Upper lobe of left lung (tissue), 4 donors: ENCODE results near the gene KRTAP10-10.

Experiments used
- EP300 ChIP-seq, 4 donors: sonication (generic); formaldehyde crosslinking; IDR thresholded peaks; one replicate each; pipeline ENCODE4 v1.5.1; 2017; ENCODE audit warnings: antibody characterized with exemption in 4 of 4, control low read depth in 2 of 4
- POLR2A ChIP-seq, 4 donors: fragments of 450-650 bp; IDR thresholded peaks; one replicate each; pipeline ENCODE4 v1.5.1; 2016 to 2017; ENCODE audit warnings: antibody characterized with exemption in 4 of 4, mild to moderate bottlenecking in 2 of 4
- POLR2AphosphoS5 ChIP-seq, 2 donors: sonication (generic); formaldehyde crosslinking; IDR thresholded peaks; one replicate each; pipeline ENCODE4 v1.5.1; 2017; ENCODE audit warnings: antibody characterized with exemption in 2 of 2
- TF ChIP-seq, protein P1 (sequence below), 6 experiments: fragments of 450-650 bp in 4 of 6; fragments of 200-600 bp in 2 of 6; sonication (generic) in 2 of 6; IDR thresholded peaks; one replicate each; pipeline ENCODE4 v1.5.1; 2016 to 2019; ENCODE audit warnings: antibody characterized with exemption in 6 of 6

DNA sequence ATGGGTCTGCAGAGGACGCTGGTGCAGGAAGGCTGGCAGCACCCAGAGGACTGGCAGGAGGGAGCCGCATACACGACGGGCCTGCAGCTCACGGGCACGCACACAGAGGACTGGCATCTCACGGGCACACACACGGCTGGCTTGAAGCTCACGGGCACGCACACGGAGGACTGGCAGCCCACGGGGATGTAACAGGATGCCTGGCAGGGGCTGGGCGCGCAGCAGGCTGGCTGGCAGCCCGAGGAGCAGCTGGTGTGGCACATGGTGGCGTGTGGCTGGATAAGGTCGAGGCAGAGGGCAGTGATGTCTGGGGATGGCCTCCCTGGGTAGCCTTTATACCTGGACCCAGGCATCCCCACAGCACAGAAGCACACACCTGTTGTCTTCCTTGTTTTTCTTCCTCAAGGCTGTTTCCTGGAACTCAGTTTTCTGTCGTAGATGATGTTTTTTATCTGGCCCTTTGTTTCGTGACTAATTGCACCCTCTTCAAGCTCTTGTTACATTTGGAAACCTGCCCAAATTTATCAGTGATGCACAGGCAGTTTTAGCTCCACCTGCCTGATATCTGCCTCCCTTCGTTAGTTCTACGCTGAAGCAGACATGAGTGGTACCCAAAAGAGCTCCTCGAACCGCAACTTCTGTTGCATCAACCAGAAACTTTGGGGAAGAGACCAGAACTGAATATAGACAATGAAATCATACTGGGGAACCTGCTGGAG, 44.9 kb downstream of the KRTAP10-10 start, which contains the start of gene KRTAP12-1:
- TF ChIP-seq POLR2A (IDR thresholded peaks at IDR 0.05) (no peak), POLR2AphosphoS5 (IDR thresholded peaks at IDR 0.05) (no peak), EP300 (IDR thresholded peaks at IDR 0.05) (no peak)
- TF ChIP-seq, protein P1, sequence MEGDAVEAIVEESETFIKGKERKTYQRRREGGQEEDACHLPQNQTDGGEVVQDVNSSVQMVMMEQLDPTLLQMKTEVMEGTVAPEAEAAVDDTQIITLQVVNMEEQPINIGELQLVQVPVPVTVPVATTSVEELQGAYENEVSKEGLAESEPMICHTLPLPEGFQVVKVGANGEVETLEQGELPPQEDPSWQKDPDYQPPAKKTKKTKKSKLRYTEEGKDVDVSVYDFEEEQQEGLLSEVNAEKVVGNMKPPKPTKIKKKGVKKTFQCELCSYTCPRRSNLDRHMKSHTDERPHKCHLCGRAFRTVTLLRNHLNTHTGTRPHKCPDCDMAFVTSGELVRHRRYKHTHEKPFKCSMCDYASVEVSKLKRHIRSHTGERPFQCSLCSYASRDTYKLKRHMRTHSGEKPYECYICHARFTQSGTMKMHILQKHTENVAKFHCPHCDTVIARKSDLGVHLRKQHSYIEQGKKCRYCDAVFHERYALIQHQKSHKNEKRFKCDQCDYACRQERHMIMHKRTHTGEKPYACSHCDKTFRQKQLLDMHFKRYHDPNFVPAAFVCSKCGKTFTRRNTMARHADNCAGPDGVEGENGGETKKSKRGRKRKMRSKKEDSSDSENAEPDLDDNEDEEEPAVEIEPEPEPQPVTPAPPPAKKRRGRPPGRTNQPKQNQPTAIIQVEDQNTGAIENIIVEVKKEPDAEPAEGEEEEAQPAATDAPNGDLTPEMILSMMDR (IDR thresholded peaks at IDR 0.05) = no peak
